ENCODE measurements around the gene OTOG.

DNA sequence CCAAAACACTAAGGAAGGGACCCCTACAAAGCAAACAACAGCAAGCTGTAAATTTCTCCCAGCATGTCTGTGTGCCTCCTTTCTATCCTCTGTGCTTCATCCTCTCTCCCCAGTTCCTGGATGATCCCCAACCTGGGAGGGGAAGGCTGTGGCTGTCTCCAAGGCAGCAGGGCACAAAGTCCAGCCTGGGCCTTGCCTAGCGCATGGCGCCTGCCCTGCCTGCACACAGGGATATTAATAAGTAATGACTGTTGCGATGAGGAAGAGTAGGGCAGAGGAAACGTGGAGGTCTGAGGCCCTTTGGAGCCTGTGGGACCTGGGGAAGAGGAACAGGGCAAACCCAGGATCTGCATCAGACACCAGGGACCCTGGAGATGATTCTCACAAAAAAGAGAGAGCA, 4.8 kb upstream of the OTOG start:
- TF ChIP-seq CTCF (conservative IDR thresholded peaks at IDR 0.05 in 1 of 2, IDR thresholded peaks at IDR 0.05 in 1 of 2; ENCODE audit: extremely low read depth in 1 of 2, insufficient read depth in 1 of 2, low read depth in 1 of 2, low read length in 2 of 2), result no peak
- no peak for TF ChIP-seq EZH2 (IDR thresholded peaks at IDR 0.05; ENCODE audit: borderline replicate concordance, low read length)
